GM19023 (cell line): Measurements from ENCODE around the gene ATP5PB.

Experiments used
- ATAC-seq: cut with Tn5 transposase; IDR thresholded peaks from one replicate; pipeline ENCODE4 v1.9.1; 2021; ENCODE audit warnings: mild to moderate bottlenecking, moderate library complexity; ENCODE audit not compliant: unreplicated experiment

Gene ATP5PB

GRCh38 chr1:111474521-111474920 is 25.3 kb downstream of the ATP5PB start:
- ATAC-seq = no peak

- no peak for ATAC-seq
These were observed 26.4 kb downstream of the ATP5PB start for GRCh38 chr1:111475701-111476100.

- ATAC-seq = no peak
These were observed 26.9 kb downstream of the ATP5PB start for GRCh38 chr1:111476214-111476613.

GRCh38 chr1:111476761-111477309 is 27.6 kb downstream of the ATP5PB start:
- ATAC-seq = peak; percentile 69

GRCh38 chr1:111480674-111481073 is 31.4 kb downstream of the ATP5PB start:
- no peak for ATAC-seq

GRCh38 chr1:111481387-111482221 is 32.3 kb downstream of the ATP5PB start:
- no peak for ATAC-seq

GRCh38 chr1:111483166-111483565 is 33.9 kb downstream of the ATP5PB start:
- no peak for ATAC-seq

- no peak for ATAC-seq
These were observed 34.6 kb downstream of the ATP5PB start for GRCh38 chr1:111483876-111484275.

GRCh38 chr1:111484391-111485026 is 35.2 kb downstream of the ATP5PB start:
- no peak for ATAC-seq

- no peak for ATAC-seq
These were observed 37.2 kb downstream of the ATP5PB start for GRCh38 chr1:111486431-111486830.

- no peak for ATAC-seq
These were observed 37.9 kb downstream of the ATP5PB start for GRCh38 chr1:111487133-111487532.

GRCh38 chr1:111488669-111489068 is 39.4 kb downstream of the ATP5PB start:
- ATAC-seq = no peak

- ATAC-seq = no peak
These were observed 40.3 kb downstream of the ATP5PB start for GRCh38 chr1:111489604-111490003.

- ATAC-seq = no peak
These were observed 41.0 kb downstream of the ATP5PB start for GRCh38 chr1:111490220-111490619.

GRCh38 chr1:111491070-111491469 is 41.8 kb downstream of the ATP5PB start:
- no peak for ATAC-seq

GRCh38 chr1:111496398-111496797 is 47.1 kb downstream of the ATP5PB start:
- ATAC-seq = no peak

GRCh38 chr1:111497592-111497991 is 48.3 kb downstream of the ATP5PB start:
- ATAC-seq = no peak

GRCh38 chr1:111499026-111499785 is 49.9 kb downstream of the ATP5PB start:
- no peak for ATAC-seq

- no peak for ATAC-seq
These were observed 52.4 kb downstream of the ATP5PB start for GRCh38 chr1:111501645-111502044.

- no peak for ATAC-seq
These were observed 54.4 kb downstream of the ATP5PB start, which contains the start of the genes ADORA3 and TMIGD3 for GRCh38 chr1:111503585-111504060. Gene ADORA3 (minus strand): TSS chr1:111503633. CDS start chr1:111503354, 279 bp downstream. Gene TMIGD3 (minus strand): TSS chr1:111503633. CDS start chr1:111503354, 279 bp downstream.

GRCh38 chr1:111504097-111504496 is 54.8 kb downstream of the ATP5PB start:
- no peak for ATAC-seq
